ENCODE results near the gene GOT1. TPM values are rescaled to one million over a fixed set of nuclear protein-coding genes. Genes with fewer than 3 reads are reported as not detected.

Gene GOT1
- total RNA-seq, 1 experiment from 2014 or later, result 32.6 TPM

GRCh38 chr10:99353182-99353581 lies 77.2 kb downstream of the GOT1 start:
- Histone ChIP-seq H3K9ac (ENCODE audit: low read length) (no peak overlapping the region), H3K27me3 (ENCODE audit: low read length) (no peaks in the 10 kb centered on the region), H3F3A (ENCODE audit: low read length, unreplicated experiment) (no peaks in the 10 kb centered on the region), H3K9me2 (replicated peaks; ENCODE audit: low read length) (no peaks in the 10 kb centered on the region), H3K9me3 (ENCODE audit: low read length) (no peaks in the 10 kb centered on the region), H2AFZ (ENCODE audit: low read length) (no peak overlapping the region), H3K4me3 (ENCODE audit: low read length) (no peak overlapping the region), H3K27ac (ENCODE audit: low read length) (no peak overlapping the region), H3K4me1 (ENCODE audit: insufficient read depth, low read length) (no peaks in the 10 kb centered on the region), H4K20me1 (ENCODE audit: low read length) (no peaks in the 10 kb centered on the region), H3K79me2 (ENCODE audit: low read length) (no peaks in the 10 kb centered on the region), H3K36me3 (ENCODE audit: low read depth, low read length) (no peaks in the 10 kb centered on the region), H3K4me2 (ENCODE audit: low read length) (no peak overlapping the region)
- no TSS peak for BruUV-seq (replicated peaks)
- CTCF ChIA-PET, result no interaction called here
- POLR2A ChIA-PET (ENCODE audit: unreplicated experiment), result no interaction called here
- DNase-seq (no peak), ATAC-seq (no peak)
- no peak for TF ChIP-seq EZH2 (IDR thresholded peaks at IDR 0.05; ENCODE audit: low read length, unreplicated experiment)
- intact Hi-C loops (cut with micrococcal nuclease), result no loop called here

- H3K9me2 ChIP-seq (replicated peaks; ENCODE audit: low read length), result no peaks in the 10 kb centered on the region
- H3K27me3 ChIP-seq (ENCODE audit: low read length), result no peaks in the 10 kb centered on the region
- H3K4me2 ChIP-seq (ENCODE audit: low read length), result no peak overlapping the region
- ChIA-PET POLR2A (ENCODE audit: unreplicated experiment) (no interaction called here), CTCF (no interaction called here)
- H4K20me1 ChIP-seq (ENCODE audit: low read length), result no peaks in the 10 kb centered on the region
- no peak for TF ChIP-seq EZH2phosphoT487 (IDR thresholded peaks at IDR 0.05; ENCODE audit: borderline replicate concordance, low read length)
- TF ChIP-seq CTCF (conservative IDR thresholded peaks at IDR 0.05; ENCODE audit: low read depth, low read length), result no peak
- TF ChIP-seq EZH2 (IDR thresholded peaks at IDR 0.05; ENCODE audit: low read length, unreplicated experiment), result no peak
- H3K27ac ChIP-seq (ENCODE audit: low read length), result no peak overlapping the region
- intact Hi-C loops (cut with micrococcal nuclease), result no loop called here
- no peak overlapping the region for H3K4me3 ChIP-seq (ENCODE audit: low read length)
- no peaks in the 10 kb centered on the region for H3F3A ChIP-seq (ENCODE audit: low read length, unreplicated experiment)
- H3K79me2 ChIP-seq (ENCODE audit: low read length), result no peaks in the 10 kb centered on the region
- H3K9me3 ChIP-seq (ENCODE audit: low read length), result no peaks in the 10 kb centered on the region
- H3K36me3 ChIP-seq (ENCODE audit: low read depth, low read length), result no peaks in the 10 kb centered on the region
- no peak for ATAC-seq
- no peak for DNase-seq
- no TSS peak for BruUV-seq (replicated peaks)
- H2AFZ ChIP-seq (ENCODE audit: low read length), result no peak overlapping the region
- peaks cover 25% of the 10 kb centered on the region for H3K4me1 ChIP-seq (ENCODE audit: insufficient read depth, low read length)
- no peak overlapping the region for H3K9ac ChIP-seq (ENCODE audit: low read length)
These were observed 82.8 kb downstream of the GOT1 start for GRCh38 chr10:99347672-99348071.

Other genes starting within 250 kb of the GOT1 start
- 0.15 TPM in 1 of 2 replicates, not detected in the other for gene HPSE2, start 194.8 kb downstream of the GOT1 start, total RNA-seq (2014; rRNA removed)
- gene CNNM1, start 101.3 kb downstream of the GOT1 start, total RNA-seq (2014; rRNA removed), result 3.3 and 4.3 TPM in 2 replicates
- 0.07 TPM in 1 of 2 replicates, not detected in the other for gene NKX2-3, start 102.3 kb upstream of the GOT1 start, total RNA-seq (2014; rRNA removed)
- gene SLC25A28, start 189.8 kb upstream of the GOT1 start, total RNA-seq (2014; rRNA removed), result 14.2 and 16.0 TPM in 2 replicates
- gene ENTPD7, start 228.9 kb upstream of the GOT1 start, total RNA-seq (2014; rRNA removed), result 6.8 and 7.8 TPM in 2 replicates